ENCODE data around the gene LENG9.
"Not testable (repeated sequence)": the region's sequence is repeated elsewhere in the genome, so short reads cannot be mapped to it uniquely, and the experiment has no call there.

The LENG9 gene

DNA sequence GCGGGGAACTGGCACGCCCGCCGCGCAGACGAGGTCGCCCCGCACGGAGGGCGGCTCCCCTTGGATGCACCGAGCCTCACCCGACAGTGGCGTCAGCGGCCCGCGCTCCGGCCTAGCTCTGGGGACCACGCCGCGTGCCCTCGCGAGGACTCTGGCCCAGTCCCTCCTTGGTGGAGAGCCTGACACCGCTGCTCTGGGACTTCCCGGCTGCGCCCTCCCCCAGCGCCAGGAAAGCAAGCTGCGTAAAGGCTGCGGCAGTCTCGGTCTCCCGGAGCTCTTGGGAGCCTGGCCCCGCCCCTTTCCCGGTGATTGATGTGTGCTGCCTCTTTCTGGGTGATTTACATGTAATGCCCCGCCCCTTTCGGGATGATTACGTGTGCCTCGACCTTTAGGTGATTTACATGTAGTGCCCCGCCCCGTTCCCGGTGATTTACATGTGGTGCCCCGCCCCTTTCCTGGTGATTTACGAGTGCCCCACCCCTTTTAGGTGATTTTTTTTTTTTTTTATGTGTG, at the start of gene LENG9:
Gene LENG9 (minus strand): TSS at position 248 of the 513 bp plus-strand sequence. CDS start 252 bp downstream, outside the sequence.
- DNase-seq: peak; percentile 93 to 95

GRCh38 chr19:54509200-54509940, 45.8 kb upstream of the LENG9 start:
- not testable (repeated sequence) for DNase-seq

GRCh38 chr19:54508487-54508886, 44.9 kb upstream of the LENG9 start:
- DNase-seq: not testable (repeated sequence)

GRCh38 chr19:54507824-54508223, 44.2 kb upstream of the LENG9 start:
- DNase-seq: no peak

DNA sequence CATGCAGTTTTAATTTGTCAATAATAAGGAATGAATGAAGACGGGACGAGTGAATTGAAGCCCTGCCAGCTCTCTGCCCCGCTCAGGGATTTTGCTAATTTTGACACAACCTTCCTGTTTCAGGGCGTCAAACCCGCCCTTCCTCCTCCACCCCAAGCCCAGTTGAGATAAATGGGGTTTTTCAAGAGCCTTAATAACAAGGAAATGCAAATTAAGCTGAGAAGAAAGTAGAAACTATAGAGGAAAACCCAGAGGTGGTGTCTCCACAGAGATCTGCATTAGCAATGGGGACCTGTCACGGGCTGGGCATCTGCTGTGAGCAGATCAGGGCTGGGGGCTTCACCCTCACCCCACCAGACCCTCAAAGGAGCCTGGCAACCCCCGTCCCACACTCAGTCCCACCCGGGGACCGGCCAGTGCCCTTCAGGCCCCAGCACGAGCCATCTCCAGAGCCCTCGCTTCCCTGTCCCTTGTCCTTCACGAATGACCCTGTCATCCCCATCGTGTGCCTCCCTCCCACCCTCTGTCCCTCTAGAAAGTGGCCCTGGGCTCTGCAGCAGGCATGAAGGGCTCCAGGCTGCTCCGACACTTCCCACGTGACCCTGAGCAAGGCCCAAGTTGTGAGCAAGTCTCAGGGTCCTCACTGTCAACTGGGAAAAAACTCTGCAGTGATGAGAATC, 43.6 kb upstream of the LENG9 start:
- DNase-seq: not testable (repeated sequence)

DNA sequence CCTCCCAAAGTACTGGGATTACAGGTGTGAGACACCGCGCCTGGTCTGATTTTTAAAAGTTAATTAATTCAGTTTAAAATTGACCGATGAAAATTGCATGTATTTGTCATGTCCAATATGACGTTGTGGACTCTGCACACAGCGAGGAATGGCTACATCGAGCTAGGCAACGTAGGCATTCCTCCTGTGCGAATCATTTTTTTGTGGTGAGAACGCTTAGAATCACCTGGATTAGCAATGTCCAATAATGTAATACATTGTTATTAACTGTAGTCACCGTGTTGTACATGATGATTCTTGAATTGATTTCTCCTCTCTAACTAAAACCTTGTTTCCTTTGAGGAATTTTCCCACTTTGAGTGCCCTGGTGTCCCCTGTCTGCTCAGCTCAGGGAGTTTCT, 42.5 kb upstream of the LENG9 start:
- no peak for DNase-seq

GRCh38 chr19:54505542-54505941, 42.0 kb upstream of the LENG9 start:
- DNase-seq: not testable (repeated sequence)

- DNase-seq: no peak
Observed at GRCh38 chr19:54502518-54503048, 39.0 kb upstream of the LENG9 start, which contains the start of gene LAIR2. Gene LAIR2, plus strand, starts transcription at chr19:54502831. Its CDS starts 88 bp downstream, at chr19:54502919.

GRCh38 chr19:54498451-54498772, 34.8 kb upstream of the LENG9 start:
- not testable (repeated sequence) for DNase-seq

DNA sequence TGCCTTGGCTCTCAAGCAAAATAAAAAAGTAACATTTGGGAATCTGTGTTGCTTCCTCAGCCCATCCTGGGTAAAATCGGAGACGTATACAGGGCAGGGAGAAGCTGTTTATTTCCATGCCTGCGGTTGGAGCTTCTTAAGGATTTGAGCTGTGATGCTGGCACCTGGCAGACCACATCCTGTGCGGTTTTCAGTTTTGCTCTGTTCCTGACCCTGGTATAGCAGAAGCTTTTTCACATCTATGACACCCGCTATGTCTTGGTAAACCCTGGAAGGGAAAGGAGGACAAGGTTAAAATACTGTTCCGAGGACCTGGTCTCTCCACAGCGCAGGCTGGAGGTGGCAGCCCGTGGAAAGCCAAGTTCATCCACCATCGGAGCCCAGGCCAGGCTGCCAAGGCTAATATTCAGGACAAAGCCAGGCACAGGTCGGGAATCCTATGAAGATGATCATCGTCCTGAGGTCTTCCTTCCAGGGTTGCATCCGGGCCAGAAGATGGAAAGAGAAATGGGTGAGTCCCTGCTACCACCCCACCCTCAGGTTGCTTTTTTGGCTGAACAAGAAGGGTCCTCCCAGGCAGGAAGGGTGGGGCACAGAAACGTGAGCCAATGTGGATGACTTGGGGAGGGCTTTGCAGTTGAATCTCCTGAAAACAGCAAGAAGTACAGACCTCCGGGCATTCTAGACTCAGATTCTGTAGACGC, 34.3 kb upstream of the LENG9 start:
- not testable (repeated sequence) for DNase-seq

DNA sequence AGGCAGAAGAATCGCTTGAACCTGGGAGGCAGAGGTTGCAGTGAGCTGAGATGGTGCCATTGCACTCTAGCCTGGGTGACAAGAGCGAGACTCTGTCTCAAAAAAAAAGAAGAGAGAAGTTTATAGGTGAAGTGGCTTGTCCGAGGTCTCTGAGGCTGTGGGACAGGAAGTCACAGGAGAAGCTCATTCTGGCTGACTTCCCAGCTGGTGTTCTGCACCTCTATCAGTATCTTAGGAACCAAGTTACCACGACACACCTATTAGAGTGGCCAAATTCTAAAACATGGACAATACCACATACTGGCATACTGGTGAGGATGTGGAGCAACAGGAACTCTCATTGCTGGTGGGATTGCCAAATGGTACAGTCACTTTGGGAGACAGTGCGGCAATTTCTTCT, 31.7 kb upstream of the LENG9 start:
- not testable (repeated sequence) for DNase-seq

GRCh38 chr19:54493967-54494585, 30.5 kb upstream of the LENG9 start:
- DNase-seq: no peak

DNA sequence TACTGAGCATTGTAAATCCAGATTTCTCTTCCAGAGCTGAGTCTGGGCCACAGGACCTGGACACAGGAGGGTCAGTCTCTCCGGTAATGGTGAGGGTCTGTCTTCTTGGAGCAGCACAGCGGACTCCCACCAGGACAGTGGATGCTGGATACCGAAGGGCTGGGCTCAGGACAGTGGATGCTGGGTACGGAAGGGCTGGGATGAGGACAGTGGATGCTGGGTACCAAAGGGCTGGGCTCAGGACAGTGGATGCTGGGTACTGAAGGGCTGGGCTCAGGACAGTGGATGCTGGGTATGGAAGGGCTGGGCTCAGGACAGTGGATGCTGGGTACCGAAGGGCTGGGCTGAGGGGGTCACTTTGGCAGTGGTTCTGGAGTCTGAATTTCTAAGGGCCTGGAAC, 29.5 kb upstream of the LENG9 start:
- DNase-seq: not testable (repeated sequence)

- DNase-seq: no peak
Observed at GRCh38 chr19:54492568-54492967, 29.0 kb upstream of the LENG9 start.

GRCh38 chr19:54489766-54490165, 26.2 kb upstream of the LENG9 start:
- no peak for DNase-seq

- DNase-seq: no peak
Observed at GRCh38 chr19:54489341-54489740, 25.8 kb upstream of the LENG9 start.

DNA sequence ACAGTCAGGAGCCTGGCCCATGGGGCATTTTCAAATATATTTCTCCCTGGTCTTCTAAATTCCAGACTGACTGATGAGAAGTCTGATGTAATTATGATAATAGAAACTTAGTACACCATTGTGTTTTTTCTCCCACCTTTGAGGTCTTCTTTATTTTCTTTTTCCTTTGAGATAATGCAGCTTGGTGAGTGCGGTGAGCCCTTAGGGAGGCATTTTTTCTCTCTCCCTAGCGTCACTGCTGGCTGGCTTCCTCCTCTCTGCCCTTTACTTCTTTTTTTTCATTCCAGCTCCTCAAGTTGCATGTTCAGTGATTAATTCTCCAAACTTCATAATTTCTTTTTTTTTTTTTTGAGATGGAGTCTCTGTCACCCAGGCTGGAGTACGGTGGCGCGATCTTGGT, 22.3 kb upstream of the LENG9 start:
- no peak for DNase-seq

GRCh38 chr19:54484451-54484850, 20.9 kb upstream of the LENG9 start:
- DNase-seq: no peak

- DNase-seq: no peak
Observed at GRCh38 chr19:54482889-54483288, 19.3 kb upstream of the LENG9 start.

DNA sequence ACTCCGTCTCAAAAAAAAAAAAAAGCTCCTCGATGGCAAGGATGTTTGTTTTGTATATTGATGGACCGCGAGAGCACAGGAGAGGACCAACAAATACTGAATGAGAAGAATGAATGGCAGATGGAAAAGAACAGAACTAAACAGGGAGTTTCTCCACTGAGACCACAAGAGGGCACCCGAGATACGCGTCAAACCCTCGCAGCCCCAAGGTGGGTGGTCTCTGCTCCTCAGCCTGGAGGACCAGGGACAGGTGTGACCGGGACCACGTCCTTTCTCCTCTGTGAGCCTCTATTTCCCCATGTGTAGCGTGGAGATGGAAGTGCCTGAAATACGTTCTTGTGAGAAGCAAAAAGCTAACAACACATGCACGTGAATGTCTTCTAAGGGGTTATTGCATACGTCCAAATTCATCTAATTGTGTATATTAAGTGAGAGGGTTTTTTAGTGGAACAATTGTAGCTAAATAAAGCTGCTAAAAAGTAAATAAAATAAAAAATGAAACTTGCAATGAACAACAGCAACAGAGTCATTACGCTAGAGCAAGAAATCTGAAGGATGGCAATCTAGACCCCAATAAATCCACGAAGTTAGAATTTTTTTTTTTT, 17.9 kb upstream of the LENG9 start:
- peak in 1 of 2 donors; percentile 29 for DNase-seq

GRCh38 chr19:54480051-54480450, 16.5 kb upstream of the LENG9 start:
- DNase-seq: no peak

GRCh38 chr19:54478677-54479266, 15.2 kb upstream of the LENG9 start:
- DNase-seq: no peak
